Prostate gland (tissue), 2 donors: ENCODE results near the gene AMACR.

Source experiments
- POLR2A ChIP-seq: fragments of 450-650 bp; IDR thresholded peaks from one replicate; pipeline ENCODE4 v1.6.1; 2016; ENCODE audit warnings: antibody characterized with exemption, mild to moderate bottlenecking
- POLR2AphosphoS5 ChIP-seq: sonication (generic); formaldehyde crosslinking; IDR thresholded peaks from one replicate; pipeline ENCODE4 v1.6.1; 2017; ENCODE audit warnings: antibody characterized with exemption
- TF ChIP-seq, protein P1 (sequence below), 4 experiments: fragments of 200-600 bp in 2 of 4; fragments of 450-650 bp in 2 of 4; sonication (generic) in 2 of 4; IDR thresholded peaks; 1 replicate in 3 of 4; 2 replicates in 1 of 4; pipeline ENCODE4 v1.5.1; 2016 to 2019; ENCODE audit warnings: antibody characterized with exemption in 4 of 4, mild to moderate bottlenecking in 2 of 4, moderate library complexity in 2 of 4

- TF ChIP-seq, protein P1, sequence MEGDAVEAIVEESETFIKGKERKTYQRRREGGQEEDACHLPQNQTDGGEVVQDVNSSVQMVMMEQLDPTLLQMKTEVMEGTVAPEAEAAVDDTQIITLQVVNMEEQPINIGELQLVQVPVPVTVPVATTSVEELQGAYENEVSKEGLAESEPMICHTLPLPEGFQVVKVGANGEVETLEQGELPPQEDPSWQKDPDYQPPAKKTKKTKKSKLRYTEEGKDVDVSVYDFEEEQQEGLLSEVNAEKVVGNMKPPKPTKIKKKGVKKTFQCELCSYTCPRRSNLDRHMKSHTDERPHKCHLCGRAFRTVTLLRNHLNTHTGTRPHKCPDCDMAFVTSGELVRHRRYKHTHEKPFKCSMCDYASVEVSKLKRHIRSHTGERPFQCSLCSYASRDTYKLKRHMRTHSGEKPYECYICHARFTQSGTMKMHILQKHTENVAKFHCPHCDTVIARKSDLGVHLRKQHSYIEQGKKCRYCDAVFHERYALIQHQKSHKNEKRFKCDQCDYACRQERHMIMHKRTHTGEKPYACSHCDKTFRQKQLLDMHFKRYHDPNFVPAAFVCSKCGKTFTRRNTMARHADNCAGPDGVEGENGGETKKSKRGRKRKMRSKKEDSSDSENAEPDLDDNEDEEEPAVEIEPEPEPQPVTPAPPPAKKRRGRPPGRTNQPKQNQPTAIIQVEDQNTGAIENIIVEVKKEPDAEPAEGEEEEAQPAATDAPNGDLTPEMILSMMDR (IDR thresholded peaks at IDR 0.05), result no peak
- no peak for TF ChIP-seq POLR2A
- no peak for TF ChIP-seq POLR2AphosphoS5
Observed at GRCh38 chr5:33937017-33937706, 70.7 kb downstream of the AMACR start.
